ENCODE data around the gene SP5. TPM values are rescaled to one million over a fixed set of nuclear protein-coding genes. Genes with fewer than 3 reads are reported as not detected.

Gene SP5
- total RNA-seq, 2 donors from 2014 or later, result 0.19 TPM; not detected in 1

Other genes starting within 250 kb of the SP5 start
- gene ERICH2, start 55.0 kb downstream of the SP5 start, total RNA-seq, result not detected
- gene GAD1, start 101.5 kb downstream of the SP5 start, total RNA-seq, result 1 to 10 TPM in 1 of 2 donors, under 1 TPM in 1; 0.73 to 7.1 TPM
- 10 to 100 TPM; 51.6 to 65.0 TPM for gene GORASP2, start 213.9 kb downstream of the SP5 start, total RNA-seq

Measured in activated T-helper 17 cell treated with anti-CD3 and anti-CD28 coated beads, Interleukin-2, amount 50 U/mL, for 72 hours (primary cell).